GM20000 (cell line): ENCODE data around the gene DPEP3.
A peak's percentile ranks its signal among the peaks of the same experiment; 100 is the strongest.
"Not testable (repeated sequence)": the region's sequence is repeated elsewhere in the genome, so short reads cannot be mapped to it uniquely, and the experiment has no call there.

ENCODE experiments used
- DNase-seq: peaks from one replicate; pipeline ENCODE4 v3.0.0; 2012; ENCODE audit warnings: low spot score
- CTCF ChIP-seq: IDR thresholded peaks from 2 replicates; pipeline ENCODE4 v1.5.1; 2012; ENCODE audit warnings: mild to moderate bottlenecking, control low read depth; ENCODE audit errors: extremely low read depth, missing control alignments

Gene DPEP3

GRCh38 chr16:67996666-67997065 is 16.4 kb upstream of the DPEP3 start:
- no peak for DNase-seq
- TF ChIP-seq CTCF = no peak

GRCh38 chr16:67995423-67995822 is 15.1 kb upstream of the DPEP3 start:
- DNase-seq = no peak

GRCh38 chr16:67994040-67994408 is 13.7 kb upstream of the DPEP3 start:
- not testable (repeated sequence) for DNase-seq

More at GRCh38 chr16:67995423-67995822, 15.1 kb upstream of the DPEP3 start:
- no peak for TF ChIP-seq CTCF

- DNase-seq = peak; percentile 91
- TF ChIP-seq CTCF = peak; percentile 93
Measured at GRCh38 chr16:67993207-67994039, 13.1 kb upstream of the DPEP3 start.

GRCh38 chr16:67992661-67993206 is 12.4 kb upstream of the DPEP3 start:
- no peak for DNase-seq
- TF ChIP-seq CTCF = no peak

- DNase-seq = no peak
- no peak for TF ChIP-seq CTCF
Measured at GRCh38 chr16:67990018-67990386, 9.7 kb upstream of the DPEP3 start.

GRCh38 chr16:67989322-67990017 is 9.2 kb upstream of the DPEP3 start:
- no peak for TF ChIP-seq CTCF
- peak; percentile 65 for DNase-seq
